IgD-negative memory B cell (primary cell): ENCODE results near the gene DNMT3A. TPM values are rescaled to one million over a fixed set of nuclear protein-coding genes. Genes with fewer than 3 reads are reported as not detected.
A peak's percentile ranks its signal among the peaks of the same experiment; 100 is the strongest.

Experiments
- H3K27ac Mint-ChIP-seq, 3 donors: one replicate each; pipeline ENCODE4 v1.8.0; 2020 to 2022; ENCODE audit warnings: mild to moderate bottlenecking in 3 of 3, mixed read lengths in 3 of 3, moderate library complexity in 1 of 3
- H3K27me3 Mint-ChIP-seq: one replicate; pipeline ENCODE4 v1.8.0; 2021; ENCODE audit warnings: mixed read lengths
- H3K36me3 Mint-ChIP-seq: one replicate; pipeline ENCODE4 v1.8.0; 2020; ENCODE audit warnings: mild to moderate bottlenecking, mixed read lengths
- H3K4me1 Mint-ChIP-seq, 3 donors: one replicate each; pipeline ENCODE4 v1.8.0; 2020 to 2022; ENCODE audit warnings: mixed read lengths in 3 of 3, mild to moderate bottlenecking in 1 of 3
- H3K4me3 Mint-ChIP-seq, 4 donors: one replicate each; pipeline ENCODE4 v1.8.0; 2020 to 2022; ENCODE audit warnings: mild to moderate bottlenecking in 4 of 4, mixed read lengths in 4 of 4, moderate library complexity in 3 of 4
- H3K9me3 Mint-ChIP-seq, 3 donors: one replicate each; pipeline ENCODE4 v1.8.0; 2020 to 2021; ENCODE audit warnings: mixed read lengths in 3 of 3, mild to moderate bottlenecking in 1 of 3
- polyA plus RNA-seq: library from polyadenylated mRNA; unstranded; fragments of 300-500 nt; fragmentation: Illumina TruSeq; gene quantifications from one replicate; pipeline ENCODE4 v1.2.3, GENCODE V29; 2021

The DNMT3A gene
- polyA plus RNA-seq, 1 donor from 2014 or later, result 4.9 TPM

DNA sequence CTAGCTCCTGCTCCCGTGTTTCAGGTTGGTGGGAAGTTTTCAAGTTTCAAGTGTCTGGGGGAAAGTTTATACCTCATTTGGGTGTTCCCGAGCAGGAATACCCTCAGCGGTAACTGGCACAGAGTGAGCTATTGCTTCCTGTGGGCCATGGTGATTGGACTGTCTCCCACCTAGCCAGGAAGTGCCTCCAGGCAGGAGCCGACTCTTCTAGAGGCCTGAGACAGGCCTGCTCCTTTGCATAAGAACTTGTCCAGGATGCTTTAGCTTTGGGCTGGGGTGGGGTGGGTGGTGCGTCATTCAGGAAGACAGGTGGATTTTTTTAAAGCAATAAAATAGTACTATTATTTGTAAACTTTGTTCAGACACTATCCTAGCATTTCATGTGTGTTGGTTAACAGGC lies 23.5 kb upstream of the DNMT3A start:
- no peaks in the 10 kb centered on the region for H3K27me3 Mint-ChIP-seq
- H3K27ac Mint-ChIP-seq, result peak overlapping the region in 2 of 3 donors; percentile 79 to 90
- peak overlapping the region in 1 of 4 donors; percentile 56 for H3K4me3 Mint-ChIP-seq
- H3K9me3 Mint-ChIP-seq, result no peaks in the 10 kb centered on the region
- H3K4me1 Mint-ChIP-seq, result peaks cover 6 to 20% (median 10%) of the 10 kb centered on the region in 3 donors
- no peaks in the 10 kb centered on the region for H3K36me3 Mint-ChIP-seq

- no peaks in the 10 kb centered on the region for H3K36me3 Mint-ChIP-seq
- H3K4me1 Mint-ChIP-seq, result peaks cover 6 to 18% (median 10%) of the 10 kb centered on the region in 3 donors
- peak overlapping the region; percentile 53 to 98 (median 79) for H3K27ac Mint-ChIP-seq
- H3K9me3 Mint-ChIP-seq, result no peaks in the 10 kb centered on the region
- peak overlapping the region; percentile 27 to 90 (median 58) for H3K4me3 Mint-ChIP-seq
- H3K27me3 Mint-ChIP-seq, result no peaks in the 10 kb centered on the region
Measured at GRCh38 chr2:25363733-25364132, 22.0 kb upstream of the DNMT3A start.

DNA sequence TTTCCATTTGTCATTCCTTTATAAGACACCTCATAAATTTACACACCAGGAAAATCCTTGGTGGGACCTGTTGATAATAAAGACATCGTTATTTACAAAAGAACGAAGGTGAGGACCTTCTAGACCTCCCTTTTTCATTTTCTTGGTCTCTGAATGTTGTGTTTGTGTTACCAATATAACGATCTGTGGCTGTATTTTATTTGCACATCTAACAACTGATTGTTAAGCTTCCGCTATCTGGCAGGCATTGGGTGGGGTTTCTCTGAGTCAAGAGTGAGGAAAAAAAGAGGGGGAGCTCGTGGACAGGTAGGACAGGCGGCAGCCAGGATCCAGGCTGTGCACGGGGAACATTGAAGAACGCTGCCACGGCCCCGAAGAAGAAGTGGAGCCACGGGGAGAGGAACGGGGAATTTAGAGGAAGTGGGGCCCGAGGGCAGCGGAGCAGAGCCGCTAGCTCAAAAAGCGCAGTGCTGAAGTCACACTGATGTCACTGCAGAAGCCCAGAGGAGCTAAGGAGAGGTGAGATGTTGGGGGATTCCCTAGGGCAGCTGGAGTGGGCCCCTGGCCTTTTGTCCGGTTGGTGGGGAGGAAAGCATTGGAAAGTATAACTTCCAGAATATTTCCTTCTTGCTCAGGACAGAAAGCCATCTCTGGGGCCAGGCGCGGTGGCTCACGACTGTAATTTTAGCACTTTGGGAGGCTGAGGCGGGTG lies 20.9 kb upstream of the DNMT3A start:
- Mint-ChIP-seq H3K36me3 (no peaks in the 10 kb centered on the region), H3K27me3 (no peaks in the 10 kb centered on the region), H3K9me3 (no peaks in the 10 kb centered on the region), H3K4me3 (peak overlapping the region; percentile 89 to 99 (median 94)), H3K27ac (peak overlapping the region; percentile 94 to 99 (median 98)), H3K4me1 (peaks cover 6 to 18% (median 10%) of the 10 kb centered on the region in 3 donors)

- no peaks in the 10 kb centered on the region for H3K9me3 Mint-ChIP-seq
- no peaks in the 10 kb centered on the region for H3K27me3 Mint-ChIP-seq
- peaks cover 6 to 18% (median 10%) of the 10 kb centered on the region in 3 donors for H3K4me1 Mint-ChIP-seq
- H3K36me3 Mint-ChIP-seq, result no peaks in the 10 kb centered on the region
- peak overlapping the region; percentile 94 to 99 (median 98) for H3K27ac Mint-ChIP-seq
- peak overlapping the region; percentile 89 to 99 (median 94) for H3K4me3 Mint-ChIP-seq
Measured at GRCh38 chr2:25362049-25362433, 20.3 kb upstream of the DNMT3A start.

GRCh38 chr2:25361261-25362048 lies 19.7 kb upstream of the DNMT3A start:
- H3K4me3 Mint-ChIP-seq, result peak overlapping the region; percentile 89 to 99 (median 94)
- no peaks in the 10 kb centered on the region for H3K27me3 Mint-ChIP-seq
- H3K9me3 Mint-ChIP-seq, result no peaks in the 10 kb centered on the region
- no peaks in the 10 kb centered on the region for H3K36me3 Mint-ChIP-seq
- H3K4me1 Mint-ChIP-seq, result peaks cover 6 to 16% (median 9%) of the 10 kb centered on the region in 3 donors
- peak overlapping the region in 2 of 3 donors; percentile 94 to 98 for H3K27ac Mint-ChIP-seq

DNA sequence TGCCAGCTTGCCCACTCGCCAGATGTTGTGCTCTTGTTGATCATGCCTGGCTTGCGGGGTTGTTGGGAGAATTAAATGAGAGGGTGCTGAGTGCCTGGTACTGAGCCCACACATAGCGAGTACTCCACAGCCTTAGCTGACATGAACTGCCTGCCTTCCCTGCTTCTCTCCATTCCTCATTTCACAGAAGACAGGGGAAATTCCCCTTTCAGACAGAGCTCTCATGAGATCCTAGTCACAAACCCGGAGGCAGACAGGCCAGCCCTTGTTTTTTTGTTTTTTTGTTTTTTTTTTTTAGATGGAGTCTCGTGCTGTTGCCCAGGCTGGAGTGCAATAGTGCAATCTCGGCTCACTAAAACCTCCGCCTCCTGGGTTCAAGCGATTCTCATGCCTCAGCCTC lies 17.1 kb upstream of the DNMT3A start:
- Mint-ChIP-seq H3K27ac (no peak overlapping the region), H3K4me3 (no peak overlapping the region), H3K36me3 (no peaks in the 10 kb centered on the region), H3K9me3 (no peaks in the 10 kb centered on the region), H3K27me3 (no peaks in the 10 kb centered on the region), H3K4me1 (peaks cover 4 to 13% (median 6%) of the 10 kb centered on the region in 3 donors)

DNA sequence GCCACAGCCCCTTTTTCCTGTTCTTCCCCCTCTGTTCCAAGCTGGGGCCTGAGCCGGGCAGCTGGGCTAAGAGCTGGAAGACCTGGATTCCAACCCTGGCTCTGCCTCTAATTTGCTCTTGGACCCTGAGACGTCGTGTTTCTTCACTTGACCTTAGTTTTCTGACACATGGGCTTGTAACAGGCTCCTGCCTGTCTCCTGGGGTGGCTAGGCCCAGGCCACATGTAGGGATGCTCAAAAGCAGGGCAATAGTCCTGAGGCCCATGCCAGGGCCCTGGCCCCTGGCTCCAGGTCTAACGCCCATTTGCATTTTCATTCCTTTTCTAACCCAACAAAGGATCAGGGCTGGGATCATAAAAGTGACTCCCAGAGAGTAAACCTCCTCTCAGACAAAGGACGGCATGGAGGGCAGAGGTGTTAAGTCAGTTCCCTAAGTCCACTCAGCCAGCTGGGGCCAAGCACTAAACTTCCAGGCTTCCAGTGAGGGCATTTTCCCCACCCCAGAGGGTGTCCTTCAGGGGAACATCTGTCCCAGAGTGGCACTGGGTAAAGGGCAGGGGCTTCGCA lies 16.6 kb upstream of the DNMT3A start:
- Mint-ChIP-seq H3K27ac (no peak overlapping the region), H3K36me3 (no peaks in the 10 kb centered on the region), H3K27me3 (no peaks in the 10 kb centered on the region), H3K4me3 (no peak overlapping the region), H3K4me1 (peaks cover 4 to 9% (median 6%) of the 10 kb centered on the region in 3 donors), H3K9me3 (no peaks in the 10 kb centered on the region)

GRCh38 chr2:25356088-25356487 lies 14.4 kb upstream of the DNMT3A start:
- Mint-ChIP-seq H3K36me3 (no peaks in the 10 kb centered on the region), H3K27me3 (peaks cover 3% of the 10 kb centered on the region), H3K27ac (peak overlapping the region in 1 of 3 donors; percentile 25), H3K4me1 (peaks cover 0 to 2% (median 0%) of the 10 kb centered on the region in 3 donors), H3K4me3 (no peak overlapping the region), H3K9me3 (peaks cover 0 to 2% (median 0%) of the 10 kb centered on the region in 3 donors)

DNA sequence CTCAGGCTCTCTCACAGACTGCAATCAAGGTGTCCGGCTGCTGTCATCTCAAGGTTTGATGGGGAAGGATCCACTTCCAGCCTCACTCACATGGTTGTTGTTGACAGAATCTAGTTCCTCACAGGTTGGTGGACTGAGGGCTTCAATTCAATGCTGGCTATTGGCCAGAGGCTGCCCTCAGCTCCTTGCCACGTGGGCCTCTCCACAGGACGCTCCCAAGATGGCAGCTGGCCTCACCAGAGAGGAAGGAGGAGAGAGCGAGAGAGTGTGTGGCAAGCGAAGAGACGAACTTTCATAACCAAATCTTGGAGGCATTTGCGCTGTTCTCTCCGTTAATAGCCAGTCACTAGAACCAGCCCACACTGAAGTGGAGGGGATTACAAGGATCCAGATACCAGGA lies 13.5 kb upstream of the DNMT3A start:
- H3K4me3 Mint-ChIP-seq, result peak overlapping the region in 1 of 4 donors; percentile 26
- peaks cover 0 to 4% (median 3%) of the 10 kb centered on the region in 3 donors for H3K9me3 Mint-ChIP-seq
- H3K27me3 Mint-ChIP-seq, result peaks cover 3% of the 10 kb centered on the region
- peaks cover 2 to 5% (median 4%) of the 10 kb centered on the region in 3 donors for H3K4me1 Mint-ChIP-seq
- peak overlapping the region in 1 of 3 donors; percentile 58 for H3K27ac Mint-ChIP-seq
- no peaks in the 10 kb centered on the region for H3K36me3 Mint-ChIP-seq

DNA sequence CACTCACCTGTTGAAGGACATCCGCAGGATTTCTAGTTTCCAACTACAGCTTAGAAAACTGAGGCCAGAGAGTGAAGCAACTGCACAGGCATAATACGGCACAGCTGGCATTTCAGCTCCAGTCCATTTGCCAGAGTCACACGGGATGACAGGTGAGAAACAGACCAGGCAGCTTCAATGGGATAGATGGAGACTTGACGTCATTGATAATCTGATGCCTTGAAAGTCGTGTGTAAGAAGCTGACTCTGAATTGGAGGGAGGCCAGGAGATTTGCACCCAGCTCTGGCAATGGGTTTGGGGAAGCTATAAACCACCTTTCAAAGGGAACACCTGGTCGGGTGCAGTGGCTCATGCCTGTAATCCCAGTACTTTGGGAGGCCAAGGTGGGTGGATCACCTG lies 12.4 kb upstream of the DNMT3A start:
- Mint-ChIP-seq H3K4me1 (peaks cover 6 to 8% (median 8%) of the 10 kb centered on the region in 3 donors), H3K27ac (no peak overlapping the region), H3K27me3 (peaks cover 3% of the 10 kb centered on the region), H3K4me3 (no peak overlapping the region), H3K36me3 (no peaks in the 10 kb centered on the region), H3K9me3 (peaks cover 0 to 5% (median 4%) of the 10 kb centered on the region in 3 donors)

GRCh38 chr2:25349397-25349796 lies 7.7 kb upstream of the DNMT3A start:
- Mint-ChIP-seq H3K27ac (no peak overlapping the region), H3K4me1 (peaks cover 6 to 8% (median 8%) of the 10 kb centered on the region in 3 donors), H3K27me3 (peaks cover 3% of the 10 kb centered on the region), H3K4me3 (peak overlapping the region in 1 of 4 donors; percentile 40), H3K9me3 (peaks cover 0 to 5% (median 4%) of the 10 kb centered on the region in 3 donors), H3K36me3 (no peaks in the 10 kb centered on the region)

GRCh38 chr2:25347846-25348245 lies 6.1 kb upstream of the DNMT3A start:
- Mint-ChIP-seq H3K27me3 (peaks cover 5% of the 10 kb centered on the region), H3K9me3 (peaks cover 0 to 5% (median 4%) of the 10 kb centered on the region in 3 donors), H3K27ac (no peak overlapping the region), H3K36me3 (no peaks in the 10 kb centered on the region), H3K4me1 (peaks cover 6 to 8% (median 8%) of the 10 kb centered on the region in 3 donors), H3K4me3 (no peak overlapping the region)

- Mint-ChIP-seq H3K4me3 (peak overlapping the region in 1 of 4 donors; percentile 5), H3K27ac (no peak overlapping the region), H3K36me3 (no peaks in the 10 kb centered on the region), H3K9me3 (peaks cover 0 to 5% (median 4%) of the 10 kb centered on the region in 3 donors), H3K4me1 (peaks cover 6 to 8% (median 6%) of the 10 kb centered on the region in 3 donors), H3K27me3 (peaks cover 5% of the 10 kb centered on the region)
Measured at GRCh38 chr2:25347205-25347815, 5.6 kb upstream of the DNMT3A start.

- Mint-ChIP-seq H3K27ac (peak overlapping the region in 2 of 3 donors; percentile 15 to 39), H3K4me3 (peak overlapping the region; percentile 12 to 83 (median 74)), H3K36me3 (no peaks in the 10 kb centered on the region), H3K9me3 (no peaks in the 10 kb centered on the region), H3K27me3 (peaks cover 2% of the 10 kb centered on the region), H3K4me1 (peaks cover 0 to under 1% (median 0%) of the 10 kb centered on the region in 3 donors)
Measured at GRCh38 chr2:25343187-25343825, 1.6 kb upstream of the DNMT3A start.
